NCI-H1417 treated with DMSO at 0.1 percent for 48 hours (cell line): ENCODE results near the gene FSTL4.

Source experiments
- DNase-seq: peaks from one replicate; lab custom pipeline; 2025; lab: John Stamatoyannopoulos, UW

The FSTL4 gene

GRCh38 chr5:133261993-133262392 lies 350.3 kb downstream of the FSTL4 start:
- DNase-seq = no peak

GRCh38 chr5:133260715-133261114 lies 351.6 kb downstream of the FSTL4 start:
- DNase-seq = no peak

- no peak for DNase-seq
Measured at GRCh38 chr5:133259199-133259997, 352.9 kb downstream of the FSTL4 start.

- DNase-seq = no peak
Measured at GRCh38 chr5:133257977-133258376, 354.4 kb downstream of the FSTL4 start.

GRCh38 chr5:133256276-133256675 lies 356.1 kb downstream of the FSTL4 start:
- DNase-seq = no peak

GRCh38 chr5:133254803-133255202 lies 357.5 kb downstream of the FSTL4 start:
- DNase-seq = no peak

- DNase-seq = no peak
Measured at GRCh38 chr5:133253671-133254070, 358.7 kb downstream of the FSTL4 start.

- DNase-seq = no peak
Measured at GRCh38 chr5:133253070-133253469, 359.3 kb downstream of the FSTL4 start.

GRCh38 chr5:133252133-133252480 lies 360.2 kb downstream of the FSTL4 start:
- no peak for DNase-seq

GRCh38 chr5:133251296-133252132 lies 360.8 kb downstream of the FSTL4 start:
- DNase-seq = no peak

GRCh38 chr5:133250527-133250926 lies 361.8 kb downstream of the FSTL4 start:
- DNase-seq = no peak

- no peak for DNase-seq
Measured at GRCh38 chr5:133249593-133249992, 362.7 kb downstream of the FSTL4 start.

GRCh38 chr5:133247881-133248624 lies 364.3 kb downstream of the FSTL4 start:
- no peak for DNase-seq

- no peak for DNase-seq
Measured at GRCh38 chr5:133247151-133247709, 365.1 kb downstream of the FSTL4 start.

- DNase-seq = no peak
Measured at GRCh38 chr5:133246376-133247150, 365.8 kb downstream of the FSTL4 start.

- DNase-seq = no peak
Measured at GRCh38 chr5:133246053-133246370, 366.3 kb downstream of the FSTL4 start.

GRCh38 chr5:133245191-133246052 lies 366.9 kb downstream of the FSTL4 start:
- no peak for DNase-seq

- peak; percentile 38 for DNase-seq
Measured at GRCh38 chr5:133244242-133244641, 368.1 kb downstream of the FSTL4 start.

GRCh38 chr5:133243196-133243595 lies 369.1 kb downstream of the FSTL4 start:
- DNase-seq = no peak

GRCh38 chr5:133242221-133242835 lies 370.0 kb downstream of the FSTL4 start:
- DNase-seq = no peak
